OCI-M1 (cell line): ENCODE data around the gene GPR148.

Experiments used
- DNase-seq: peaks from one replicate; lab custom pipeline; 2025; lab: John Stamatoyannopoulos, UW

The GPR148 gene

DNA sequence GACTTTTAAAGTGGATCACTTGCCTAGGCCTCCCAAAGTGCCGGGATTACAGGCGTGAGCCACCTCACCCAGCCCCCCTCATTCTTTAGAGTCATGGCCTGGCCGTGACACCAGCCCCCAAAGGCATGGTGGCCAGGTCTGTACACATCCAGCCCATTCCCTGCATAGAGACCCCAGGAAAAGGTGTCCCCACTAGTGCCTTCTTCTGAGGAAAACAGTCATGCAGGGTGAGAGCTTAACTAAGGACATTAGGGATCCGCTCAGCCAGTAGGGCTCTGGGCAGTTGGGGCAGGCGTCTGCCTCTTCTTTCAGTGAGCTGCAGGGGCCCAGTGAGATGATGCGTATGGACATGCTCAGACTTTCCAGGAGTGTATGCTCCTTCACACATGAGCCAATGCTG, 20.8 kb downstream of the GPR148 start:
- DNase-seq = no peak

DNA sequence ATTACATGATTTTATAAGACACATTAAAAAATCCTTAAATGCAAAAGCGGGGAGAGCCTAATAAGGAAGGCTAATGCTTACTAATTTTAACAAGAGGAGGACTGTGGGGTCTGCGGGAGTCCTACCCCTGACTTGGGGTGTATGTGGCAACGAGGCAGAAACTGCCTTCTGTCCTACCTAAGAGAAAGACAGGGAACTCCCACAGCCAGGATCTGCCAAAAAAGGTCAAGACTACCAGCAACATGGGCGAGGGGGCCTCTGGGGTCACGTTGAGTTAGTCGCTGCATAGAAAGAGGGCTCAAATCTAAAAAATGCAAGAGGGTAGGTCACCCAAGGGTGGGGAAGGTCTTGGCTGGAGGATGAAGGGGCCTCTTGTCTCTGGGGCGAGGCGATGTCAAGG, 25.9 kb downstream of the GPR148 start:
- no peak for DNase-seq

DNA sequence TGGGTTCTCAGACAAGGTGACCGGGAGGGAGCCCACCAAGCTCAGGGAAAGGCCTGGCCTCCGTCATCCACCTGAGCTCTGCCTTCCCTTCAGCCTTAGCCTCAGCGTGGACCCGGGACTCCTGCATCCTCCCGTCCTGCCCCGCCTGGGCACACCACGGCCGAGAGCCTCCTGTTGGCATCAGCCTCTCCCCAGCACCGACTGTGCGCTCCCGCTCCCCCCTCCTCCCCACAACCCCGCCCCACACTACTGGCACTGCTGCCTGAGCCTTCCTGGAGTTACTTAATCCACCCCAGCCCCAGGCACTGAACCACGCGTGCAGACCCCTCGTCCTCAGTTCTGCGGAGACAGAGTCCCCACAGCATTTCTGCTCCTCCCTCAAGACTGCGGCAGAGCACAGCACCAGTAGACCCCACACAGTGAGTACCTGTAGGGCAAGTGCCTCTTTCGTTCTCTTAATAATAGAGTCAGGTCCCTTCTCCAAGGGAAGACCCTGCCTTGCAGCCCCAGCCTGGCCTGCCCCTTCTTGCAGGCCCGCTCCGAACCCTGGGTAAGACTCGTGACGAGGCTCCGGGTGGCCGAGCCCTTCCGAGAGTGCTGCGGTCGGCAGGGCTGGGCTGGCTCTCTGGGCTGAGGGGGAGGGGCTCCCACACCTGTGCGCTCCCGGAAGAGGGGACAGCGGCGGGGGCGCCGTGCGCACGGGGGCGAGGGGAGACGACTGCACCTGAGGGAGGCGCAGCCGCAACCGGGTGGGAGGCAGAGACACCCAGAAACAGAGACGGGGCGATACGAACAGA, 26.6 kb downstream of the GPR148 start, which contains the start of gene AMER3:
AMER3 (plus strand) TSS at position 285 of the 797 bp plus-strand sequence. CDS start 6,533 bp downstream, outside the sequence.
- DNase-seq = no peak

DNA sequence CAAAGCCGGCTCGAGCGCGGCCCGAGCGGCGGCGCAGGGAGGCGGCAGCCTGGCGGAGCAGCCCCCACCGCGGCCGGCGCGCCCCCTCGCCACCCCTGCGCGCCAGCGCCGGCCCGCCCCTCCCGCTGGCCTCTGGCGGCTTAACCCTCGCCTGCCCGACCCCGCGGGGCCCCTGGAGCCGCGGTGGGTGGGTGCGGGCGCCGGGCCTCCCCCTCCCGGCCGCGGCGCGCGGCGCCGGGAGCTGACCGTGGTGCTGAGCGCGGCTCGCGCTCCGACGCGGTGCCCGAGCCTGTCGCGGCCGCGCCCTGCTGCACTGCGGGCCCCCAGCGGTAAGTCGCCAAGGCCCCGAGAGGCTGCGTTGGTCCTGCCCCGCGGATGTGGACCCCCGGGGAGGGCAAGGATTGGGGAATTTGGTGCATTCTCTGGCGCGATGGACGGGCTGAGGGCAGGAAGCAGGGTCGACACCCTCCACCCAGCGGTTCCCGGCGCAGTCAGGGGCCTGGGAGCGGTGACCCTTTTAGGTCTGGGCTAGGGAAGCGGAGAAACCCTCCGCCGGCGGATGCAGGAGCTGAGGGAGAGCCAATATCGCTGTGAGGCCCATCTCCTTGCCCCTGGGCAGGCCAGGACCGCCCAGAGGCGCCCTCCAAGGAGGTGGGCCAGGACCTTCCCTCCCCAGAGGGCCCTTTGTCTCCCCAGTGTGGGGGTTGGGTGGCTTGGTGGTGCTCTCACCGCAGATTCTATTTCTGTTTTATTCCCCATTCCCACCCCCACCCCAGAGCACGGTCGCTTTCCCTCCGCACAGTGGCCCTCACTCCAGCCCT, 27.4 kb downstream of the GPR148 start:
- no peak for DNase-seq

DNA sequence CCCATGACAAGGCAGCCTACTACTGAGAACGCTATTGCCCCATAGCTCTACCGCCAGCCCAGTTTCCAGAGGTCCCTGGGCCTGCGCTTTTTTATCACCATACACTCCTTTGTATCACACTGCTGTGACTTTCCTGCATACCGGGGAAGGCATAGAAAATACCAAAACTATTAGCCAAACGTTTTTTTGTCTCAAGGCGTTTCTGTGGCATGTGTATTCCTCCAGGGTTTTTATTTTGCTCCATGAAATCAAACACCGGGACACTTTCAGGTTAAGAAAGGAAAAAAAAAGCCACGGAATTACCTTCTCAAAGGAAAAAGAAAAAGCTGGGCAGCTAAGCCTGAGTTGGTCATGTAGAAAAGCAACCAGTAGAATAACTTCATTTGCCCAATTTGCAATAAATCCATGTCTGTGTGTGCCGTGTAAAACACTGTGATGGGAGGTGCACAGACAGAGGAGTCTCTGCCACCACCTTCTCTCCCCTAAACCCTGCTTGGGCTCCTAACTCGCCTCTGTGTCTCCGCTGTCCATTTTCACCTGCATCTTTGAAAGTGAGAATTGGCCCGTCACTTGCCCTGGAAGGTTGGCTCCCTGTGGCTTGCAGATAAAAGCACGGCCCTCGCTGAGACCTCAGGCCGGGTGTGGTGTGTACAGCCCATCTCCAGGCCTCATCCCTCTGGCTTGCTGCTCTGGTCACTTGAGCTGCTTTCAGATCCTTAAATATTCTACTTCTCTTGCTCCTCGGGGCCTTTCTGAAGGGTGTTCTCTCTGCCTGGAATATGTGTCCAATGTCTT, 28.2 kb downstream of the GPR148 start:
- no peak for DNase-seq

DNA sequence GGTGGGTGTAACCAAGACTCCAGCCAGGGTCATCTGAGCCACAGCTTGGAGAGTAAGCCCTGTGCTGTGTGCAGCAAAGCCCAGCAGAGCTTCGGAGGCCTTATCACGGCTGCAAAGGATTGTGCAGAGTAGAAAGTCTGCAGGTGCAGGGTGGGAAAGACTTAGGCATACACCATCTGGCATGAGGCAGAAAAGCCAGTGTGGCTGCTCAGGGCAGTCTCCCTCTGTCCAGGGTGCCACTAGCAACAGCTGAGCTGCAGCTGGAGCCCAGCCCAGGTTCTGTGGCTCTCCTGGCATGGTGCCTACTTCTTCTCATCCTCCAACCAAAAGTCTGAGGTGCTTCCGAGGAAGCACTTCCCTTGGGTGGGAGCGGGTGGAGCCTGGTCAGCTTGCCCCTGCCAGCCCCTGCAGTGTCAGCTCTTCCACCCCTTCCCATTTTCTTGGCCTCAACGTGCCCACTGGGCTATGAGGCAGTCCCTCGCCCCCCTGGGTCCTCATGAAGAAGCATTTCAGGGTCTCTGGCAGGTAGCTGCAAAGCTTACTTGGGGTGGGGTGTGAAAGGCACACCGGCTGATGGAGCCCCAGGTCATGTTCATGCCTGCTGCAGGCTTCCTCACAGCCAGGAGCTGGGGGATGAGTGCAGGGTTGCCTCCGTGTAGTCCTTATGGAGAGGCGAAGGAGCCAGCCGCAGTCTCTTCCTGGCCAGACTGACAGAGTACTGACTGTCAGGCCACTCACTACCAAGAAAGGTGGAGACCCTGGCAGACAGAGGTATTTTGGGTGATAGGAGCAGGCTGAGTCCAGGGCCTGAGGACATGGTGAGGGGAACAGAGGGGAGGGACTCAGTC, 31.3 kb downstream of the GPR148 start:
- DNase-seq = no peak

DNA sequence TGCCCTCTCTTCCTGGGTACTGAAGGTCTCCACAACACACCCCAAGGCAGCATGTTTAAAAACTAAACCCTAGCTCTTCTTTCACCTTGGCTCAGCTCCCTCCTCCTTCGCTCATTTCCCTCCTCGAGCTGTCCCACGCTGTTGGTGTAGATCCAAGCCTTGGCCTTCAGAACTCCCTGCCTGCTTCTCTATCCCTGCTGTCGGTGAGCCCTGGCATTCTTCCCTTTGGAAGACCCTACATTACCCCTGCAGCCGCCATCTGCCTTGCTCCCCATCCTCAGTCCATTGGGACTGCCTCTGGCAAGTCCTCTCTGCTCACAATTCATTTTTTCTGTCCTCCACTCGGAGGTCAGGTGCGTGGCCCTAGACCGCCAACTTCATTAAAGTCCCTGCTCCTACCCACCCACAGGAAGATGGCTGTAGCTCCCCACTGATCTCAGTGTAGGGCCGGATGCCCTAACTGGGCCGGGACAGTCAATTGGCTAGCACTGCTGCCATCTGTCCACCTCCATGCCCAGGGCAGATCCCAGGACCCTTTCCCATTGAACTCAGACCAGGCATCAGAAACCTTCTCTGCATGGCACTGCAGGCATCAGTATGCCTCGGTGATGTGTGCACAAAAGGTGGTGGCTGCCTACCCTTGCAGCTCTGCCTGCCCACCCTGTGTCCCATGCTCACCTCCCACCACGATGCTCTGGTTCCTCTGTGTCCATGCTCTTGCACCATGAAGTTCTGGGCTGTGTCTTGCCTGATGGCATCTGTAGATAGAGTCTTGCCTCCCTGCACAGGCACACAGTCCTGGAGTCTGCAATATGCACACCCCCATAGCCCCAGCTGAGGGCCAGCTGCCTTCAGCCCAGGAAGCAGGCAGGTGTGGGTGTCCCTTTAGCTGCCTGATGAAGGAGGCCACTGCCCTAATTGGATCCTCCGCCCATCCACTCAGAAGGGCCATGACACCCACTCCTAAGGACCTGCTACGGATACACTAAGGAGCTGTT, 32.2 kb downstream of the GPR148 start:
- DNase-seq = no peak

DNA sequence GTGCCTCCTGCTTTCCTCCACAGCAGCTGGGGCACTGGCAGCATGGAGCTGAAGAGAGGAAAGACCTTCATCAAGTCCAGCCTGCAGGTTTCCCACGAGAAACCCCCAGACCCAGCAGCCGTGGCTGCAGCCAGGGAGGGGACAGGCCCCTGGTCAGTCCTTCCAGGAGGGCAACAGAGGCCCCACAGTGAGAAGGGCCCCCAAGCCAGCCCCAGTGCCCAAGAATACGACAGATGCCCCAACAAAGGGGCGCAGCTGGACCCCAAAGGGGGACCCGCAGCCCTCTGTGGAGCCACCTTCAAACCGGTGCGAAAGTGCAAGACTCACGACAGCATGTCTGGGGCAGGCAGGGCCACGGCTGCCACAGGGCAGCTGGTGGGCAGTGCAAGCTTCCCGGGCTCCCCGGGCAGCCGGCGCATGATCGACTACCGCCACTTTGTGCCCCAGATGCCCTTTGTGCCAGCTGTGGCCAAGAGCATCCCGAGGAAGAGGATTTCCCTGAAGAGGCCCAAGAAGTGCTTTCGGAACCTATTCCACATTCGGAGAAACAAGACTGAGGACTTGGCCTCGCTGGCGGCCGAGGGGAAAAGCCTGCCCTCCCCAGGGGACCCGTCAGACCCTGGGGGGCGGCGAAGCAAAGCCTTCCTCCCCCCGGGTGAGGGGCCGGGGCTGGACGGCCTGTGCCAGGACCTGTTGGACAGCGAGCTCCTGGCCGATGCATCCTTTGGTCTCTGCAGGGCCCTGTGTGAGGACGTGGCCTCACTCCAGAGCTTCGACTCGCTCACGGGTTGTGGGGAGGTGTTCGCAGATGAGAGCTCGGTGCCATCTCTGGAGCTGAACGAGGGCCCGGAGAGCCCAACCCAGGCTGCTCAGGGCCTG, 33.4 kb downstream of the GPR148 start:
- no peak for DNase-seq

DNA sequence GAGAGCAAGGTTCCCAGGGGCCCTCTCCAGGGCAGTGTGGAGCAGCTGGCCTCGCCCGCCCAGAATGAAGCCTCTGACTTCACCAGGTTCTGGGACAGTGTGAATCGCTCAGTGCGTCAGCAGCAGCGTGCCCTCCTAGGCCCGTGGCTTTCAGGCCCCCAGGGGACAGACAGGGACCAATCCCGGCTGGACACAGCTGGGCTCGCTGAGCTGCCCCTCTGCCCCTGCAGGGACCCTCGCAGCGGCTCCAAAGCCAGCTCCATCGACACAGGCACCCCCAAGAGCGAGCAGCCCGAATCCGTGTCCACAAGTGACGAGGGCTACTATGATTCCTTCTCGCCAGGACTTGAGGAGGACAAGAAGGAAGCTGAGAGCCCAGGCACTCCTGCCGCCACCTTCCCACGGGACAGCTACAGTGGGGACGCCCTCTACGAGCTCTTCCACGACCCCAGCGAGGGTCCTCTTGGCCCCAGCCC, 34.1 kb downstream of the GPR148 start:
- no peak for DNase-seq

DNA sequence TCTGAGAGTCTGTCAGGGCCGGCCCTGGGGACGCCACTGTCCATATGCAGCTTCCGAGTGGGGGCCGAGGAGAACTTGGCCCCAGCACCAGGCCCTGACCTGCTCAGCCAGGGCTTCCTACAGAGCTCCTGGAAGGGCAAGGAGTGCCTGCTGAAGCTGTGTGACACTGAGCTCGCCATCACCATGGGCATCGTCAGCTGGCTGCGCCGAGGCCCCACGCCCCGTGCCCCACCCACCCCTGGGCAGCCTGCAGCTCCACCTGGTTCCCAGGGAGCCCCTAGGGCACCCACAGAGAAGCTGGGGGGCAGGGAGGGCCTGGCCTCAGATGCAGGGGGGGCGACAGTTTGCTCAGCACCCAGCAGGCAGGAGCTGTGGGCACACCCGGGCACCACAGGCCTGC, 34.5 kb downstream of the GPR148 start:
- DNase-seq = no peak

DNA sequence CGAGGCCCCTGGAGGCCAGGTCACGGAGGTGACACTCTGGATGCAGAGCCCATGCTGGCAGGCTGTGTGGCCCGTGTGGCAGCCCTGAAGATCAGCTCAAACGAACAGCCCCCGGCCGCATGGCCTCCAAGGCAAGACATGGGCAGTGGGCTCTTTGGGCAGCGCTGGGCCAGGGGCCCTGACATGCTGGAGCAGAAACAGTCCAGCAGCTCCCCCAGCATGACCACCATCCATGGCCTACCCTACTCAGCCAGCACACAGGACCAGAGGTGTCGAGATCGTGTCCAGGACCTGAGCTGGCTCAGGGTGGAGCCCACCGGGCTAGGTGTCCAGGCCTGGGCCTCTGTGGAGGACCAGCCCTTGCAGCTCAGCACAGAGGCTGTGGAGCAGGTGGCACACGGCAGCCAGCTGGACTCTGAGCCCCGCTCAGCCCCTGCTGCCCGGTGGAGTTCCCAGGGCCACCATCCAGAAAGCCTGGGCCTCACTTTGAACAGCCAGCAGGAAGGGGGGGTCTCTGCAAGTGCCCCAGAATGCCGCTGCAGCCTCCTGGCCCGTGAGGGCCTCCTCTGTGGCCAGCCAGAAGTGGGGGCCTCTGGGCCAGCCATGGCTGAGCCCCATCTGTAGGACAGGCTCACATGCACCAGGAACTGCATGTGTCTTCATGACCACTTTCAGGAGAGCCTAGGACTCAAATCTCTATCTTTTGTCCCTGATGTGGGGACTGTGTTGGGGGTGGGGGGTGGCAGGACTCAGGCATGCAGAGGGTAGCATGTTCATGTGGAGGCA, 35.4 kb downstream of the GPR148 start:
- no peak for DNase-seq

DNA sequence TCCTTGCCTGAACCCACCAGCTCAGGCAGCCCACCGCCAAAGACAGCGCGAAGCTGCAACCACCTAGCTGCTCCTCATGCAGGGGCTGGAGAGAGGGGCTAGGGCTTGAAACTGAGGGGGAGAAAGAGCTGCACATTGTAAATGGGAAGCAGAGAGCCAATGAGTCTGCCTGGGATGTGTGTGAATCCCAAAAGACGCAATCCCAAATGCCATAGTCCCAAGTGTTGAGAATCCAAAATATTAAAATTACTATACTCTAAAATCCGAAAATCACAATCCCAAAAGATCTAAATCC, 35.9 kb downstream of the GPR148 start:
- DNase-seq = no peak

DNA sequence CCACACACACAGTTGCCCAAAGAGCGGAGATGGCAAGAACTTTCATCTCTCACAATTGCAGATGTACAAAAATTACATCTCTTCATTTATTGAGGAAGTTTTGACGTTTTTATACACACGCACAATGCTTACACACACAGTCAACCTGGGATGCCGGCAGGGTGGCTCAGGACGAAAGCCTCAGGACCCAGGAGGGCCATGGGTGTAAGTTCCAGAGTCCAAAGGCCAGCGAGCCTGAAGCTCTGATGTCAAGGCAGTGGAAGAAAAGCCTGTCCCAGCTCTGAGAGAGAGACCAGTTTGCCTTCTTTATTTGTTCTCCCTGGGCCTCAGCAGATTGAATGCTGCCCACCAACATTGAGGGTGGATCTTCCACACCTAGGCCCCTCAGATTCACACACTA, 36.6 kb downstream of the GPR148 start:
- DNase-seq = no peak

DNA sequence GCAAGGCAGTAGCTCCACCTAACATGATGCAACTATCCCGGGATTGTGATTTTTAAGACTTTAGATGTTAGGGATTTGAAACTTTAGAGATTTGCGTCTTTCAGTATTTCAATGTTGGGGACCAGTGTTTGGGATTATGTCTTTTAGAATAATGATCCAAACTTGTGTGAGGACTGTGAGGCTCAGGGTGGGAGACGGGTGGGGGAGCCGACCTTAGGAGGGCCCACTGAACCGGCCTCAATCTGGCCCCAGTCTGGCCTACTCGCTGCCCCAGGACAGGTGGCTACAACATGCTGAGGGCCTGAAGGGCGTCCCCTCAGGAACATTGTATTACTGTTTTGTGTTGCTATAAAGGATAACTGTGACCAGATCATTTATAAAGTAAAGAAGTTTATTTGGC, 37.2 kb downstream of the GPR148 start:
- no peak for DNase-seq

DNA sequence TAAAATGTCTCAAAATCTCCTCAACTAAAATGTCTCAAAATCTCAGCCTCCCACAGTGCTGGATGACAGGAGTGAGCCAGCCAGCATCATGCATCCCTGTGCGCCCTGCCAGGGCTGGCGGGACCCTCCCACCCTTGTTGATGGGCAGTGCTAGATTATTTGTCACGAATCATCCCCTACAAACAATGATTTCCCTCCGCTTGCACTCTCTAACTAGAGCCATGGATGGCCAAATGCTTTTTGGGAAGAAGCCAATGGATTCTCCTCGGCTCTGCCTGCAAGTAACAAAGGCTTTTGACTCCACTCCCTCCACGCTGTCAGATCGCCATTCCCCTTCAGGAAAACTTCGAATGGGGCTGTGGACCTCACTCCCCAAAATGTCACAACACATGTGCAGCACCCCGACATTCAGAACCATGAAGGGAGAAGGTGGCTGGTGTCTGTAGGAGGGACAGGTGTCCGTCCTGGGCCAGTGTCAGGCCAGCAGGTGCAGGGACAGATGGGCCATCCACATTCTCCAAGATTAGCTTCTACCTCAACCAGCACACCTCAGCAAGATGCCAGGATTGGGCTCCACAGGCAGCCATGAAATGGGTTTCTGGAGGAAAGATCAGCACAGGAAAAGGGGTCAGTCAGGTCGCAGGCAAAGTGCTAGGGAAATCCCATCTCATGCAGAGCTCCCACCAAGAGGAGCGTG, 38.0 kb downstream of the GPR148 start:
- DNase-seq = no peak

DNA sequence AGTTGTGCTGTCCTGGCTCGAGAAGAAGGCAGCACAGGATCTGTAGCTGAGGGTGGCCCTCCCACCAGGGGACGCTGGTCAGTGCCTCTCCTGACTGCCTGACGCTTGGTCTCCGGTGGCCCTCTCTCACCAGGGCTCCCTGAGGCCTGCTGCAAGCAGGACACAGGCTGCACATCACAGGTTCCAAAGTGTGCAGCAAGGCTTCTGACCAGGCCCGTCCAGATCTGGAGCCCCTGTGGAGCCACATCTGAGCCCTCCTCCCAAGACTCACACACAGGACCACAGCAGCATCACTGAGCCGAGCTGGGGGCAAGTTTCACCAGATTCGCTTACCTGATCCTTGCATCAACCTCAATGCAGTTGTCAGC, 38.5 kb downstream of the GPR148 start:
- no peak for DNase-seq

DNA sequence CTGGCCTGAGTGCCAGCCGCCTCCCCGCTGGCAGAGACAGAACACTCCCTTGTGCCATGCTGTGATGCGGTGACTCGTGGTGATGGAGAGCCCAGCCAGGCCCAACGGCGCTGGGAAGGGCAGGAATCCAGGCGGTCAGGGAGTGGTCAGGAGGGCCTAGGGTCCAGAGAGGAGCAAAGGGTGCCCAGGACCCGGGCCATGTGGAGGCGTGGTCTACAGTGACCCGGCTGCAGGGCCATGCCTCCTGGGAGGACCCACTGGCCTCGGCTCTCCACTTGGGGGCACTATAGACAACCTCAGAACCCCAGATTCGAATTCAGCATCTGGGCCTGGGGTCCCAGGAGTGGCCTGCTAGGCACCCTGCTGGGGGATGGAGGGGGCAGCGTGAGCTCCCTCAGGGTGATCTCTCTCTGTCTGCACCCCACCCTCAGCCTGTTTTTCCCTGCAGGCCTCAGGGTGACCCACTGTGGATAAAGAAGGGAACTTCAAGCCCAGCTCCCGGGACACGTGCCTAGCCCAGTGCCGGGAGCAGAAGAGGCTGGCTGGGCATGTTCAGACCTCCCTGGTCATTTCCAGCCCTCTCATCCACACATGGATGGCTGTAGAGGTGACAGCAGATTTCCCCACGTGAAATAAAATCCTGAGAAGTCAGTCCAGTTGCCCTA, 39.5 kb downstream of the GPR148 start:
- no peak for DNase-seq
